ENCODE data around the gene MERTK. TPM values are rescaled to one million over a fixed set of nuclear protein-coding genes. Genes with fewer than 3 reads are reported as not detected.

Gene MERTK
- total and polyA plus RNA-seq, 10 of the 15 experiments (the other 5 are each of a cell fraction or from before 2014, with no cell fraction given) = 0.13 to 30.6 (median 0.50) TPM

DNA sequence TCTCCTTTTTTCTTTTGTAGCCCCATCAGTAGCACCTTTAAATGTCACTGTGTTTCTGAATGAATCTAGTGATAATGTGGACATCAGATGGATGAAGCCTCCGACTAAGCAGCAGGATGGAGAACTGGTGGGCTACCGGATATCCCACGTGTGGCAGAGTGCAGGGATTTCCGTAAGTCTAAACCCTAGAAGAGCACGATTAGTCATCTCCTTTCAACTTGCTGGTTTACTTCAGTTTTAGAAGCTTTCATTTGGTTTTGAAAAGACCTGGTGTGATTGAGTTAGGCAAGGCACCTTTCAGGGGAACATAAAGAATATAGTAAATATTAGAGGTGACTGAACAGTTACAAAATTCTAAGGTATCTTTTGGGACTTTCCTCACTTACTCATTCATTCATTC, 84.4 kb downstream of the MERTK start (continued):
- peak; percentile 6 to 12; a peak in 1 of 4 replicates for TF ChIP-seq BHLHE40 (IDR thresholded peaks at IDR 0.05; ENCODE audit: borderline replicate concordance in 1 of 2, low read depth in 2 of 2, low read length in 1 of 2)
- no peak for TF ChIP-seq RELA (IDR thresholded peaks at IDR 0.05; ENCODE audit: borderline replicate concordance, partially characterized antibody)
- no peak for TF ChIP-seq SREBF1 (IDR thresholded peaks at IDR 0.05; ENCODE audit: low read length)
- TF ChIP-seq WRNIP1 (IDR thresholded peaks at IDR 0.05; ENCODE audit: borderline replicate concordance, low read depth, low read length) = no peak
- no peak for TF ChIP-seq LARP7 (IDR thresholded peaks at IDR 0.05)
- TF ChIP-seq, protein P1, sequence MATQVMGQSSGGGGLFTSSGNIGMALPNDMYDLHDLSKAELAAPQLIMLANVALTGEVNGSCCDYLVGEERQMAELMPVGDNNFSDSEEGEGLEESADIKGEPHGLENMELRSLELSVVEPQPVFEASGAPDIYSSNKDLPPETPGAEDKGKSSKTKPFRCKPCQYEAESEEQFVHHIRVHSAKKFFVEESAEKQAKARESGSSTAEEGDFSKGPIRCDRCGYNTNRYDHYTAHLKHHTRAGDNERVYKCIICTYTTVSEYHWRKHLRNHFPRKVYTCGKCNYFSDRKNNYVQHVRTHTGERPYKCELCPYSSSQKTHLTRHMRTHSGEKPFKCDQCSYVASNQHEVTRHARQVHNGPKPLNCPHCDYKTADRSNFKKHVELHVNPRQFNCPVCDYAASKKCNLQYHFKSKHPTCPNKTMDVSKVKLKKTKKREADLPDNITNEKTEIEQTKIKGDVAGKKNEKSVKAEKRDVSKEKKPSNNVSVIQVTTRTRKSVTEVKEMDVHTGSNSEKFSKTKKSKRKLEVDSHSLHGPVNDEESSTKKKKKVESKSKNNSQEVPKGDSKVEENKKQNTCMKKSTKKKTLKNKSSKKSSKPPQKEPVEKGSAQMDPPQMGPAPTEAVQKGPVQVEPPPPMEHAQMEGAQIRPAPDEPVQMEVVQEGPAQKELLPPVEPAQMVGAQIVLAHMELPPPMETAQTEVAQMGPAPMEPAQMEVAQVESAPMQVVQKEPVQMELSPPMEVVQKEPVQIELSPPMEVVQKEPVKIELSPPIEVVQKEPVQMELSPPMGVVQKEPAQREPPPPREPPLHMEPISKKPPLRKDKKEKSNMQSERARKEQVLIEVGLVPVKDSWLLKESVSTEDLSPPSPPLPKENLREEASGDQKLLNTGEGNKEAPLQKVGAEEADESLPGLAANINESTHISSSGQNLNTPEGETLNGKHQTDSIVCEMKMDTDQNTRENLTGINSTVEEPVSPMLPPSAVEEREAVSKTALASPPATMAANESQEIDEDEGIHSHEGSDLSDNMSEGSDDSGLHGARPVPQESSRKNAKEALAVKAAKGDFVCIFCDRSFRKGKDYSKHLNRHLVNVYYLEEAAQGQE (IDR thresholded peaks at IDR 0.05; ENCODE audit: low read depth, low read length) = no peak
- TF ChIP-seq GABPA (IDR thresholded peaks at IDR 0.05; ENCODE audit: low read depth) = peak; percentile 42; the same call in 1 of the 2 replicates
- TF ChIP-seq ATF3 (IDR thresholded peaks at IDR 0.05; ENCODE audit: borderline replicate concordance, extremely low read depth, low read depth, low read length) = no peak
- no peak for TF ChIP-seq SRF (IDR thresholded peaks at IDR 0.05; ENCODE audit: low read depth in 2 of 2, low read length in 2 of 2)
- TF ChIP-seq NR2C2 (IDR thresholded peaks at IDR 0.05; ENCODE audit: borderline replicate concordance, control insufficient read depth, insufficient read length, low read depth) = no peak
- TF ChIP-seq SPI1 (IDR thresholded peaks at IDR 0.05; ENCODE audit: borderline replicate concordance, insufficient read depth, low read depth, low read length) = no peak
- TF ChIP-seq HDGF (IDR thresholded peaks at IDR 0.05) = no peak
- TF ChIP-seq MEF2A (IDR thresholded peaks at IDR 0.05; ENCODE audit: insufficient read depth, low read depth, low read length) = no peak
- peak; percentile 30; the same call in 1 of the 2 replicates for TF ChIP-seq TCF7 (IDR thresholded peaks at IDR 0.05; ENCODE audit: borderline replicate concordance)
- no peak for TF ChIP-seq PAX8 (IDR thresholded peaks at IDR 0.05)
- no peak for TF ChIP-seq FOXK2 (IDR thresholded peaks at IDR 0.05)
- no peak for TF ChIP-seq KDM1A (IDR thresholded peaks at IDR 0.05; ENCODE audit: borderline replicate concordance)

Data from GM12878 (cell line).